ENCODE data around the gene STXBP5.

Gene STXBP5

DNA sequence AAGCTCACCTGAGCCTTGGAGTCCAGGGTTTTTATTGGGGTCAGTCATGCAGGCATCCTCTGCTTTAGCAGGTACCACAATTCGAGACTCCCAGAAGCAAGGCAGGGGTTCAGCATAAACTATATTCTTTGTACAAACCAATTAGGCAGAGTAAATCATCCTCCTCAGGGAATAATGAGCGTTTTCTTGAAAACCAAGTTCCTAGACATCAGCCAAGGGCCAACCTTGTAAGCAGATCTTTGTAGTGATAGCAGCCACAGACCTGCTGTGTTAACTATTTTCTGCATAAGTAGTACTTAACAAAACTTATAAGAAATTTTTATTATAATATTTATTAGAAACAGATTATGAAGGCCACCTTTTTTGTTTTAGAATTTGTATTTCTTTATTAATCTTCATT, 74.7 kb downstream of the STXBP5 start:
- TF ChIP-seq CTCF (IDR thresholded peaks at IDR 0.05; ENCODE audit: low read depth, low read length): no peak
- no peak for DNase-seq (ENCODE audit: extremely low read depth, low read depth)

- DNase-seq (ENCODE audit: extremely low read depth, low read depth): no peak
- no peak for TF ChIP-seq CTCF (IDR thresholded peaks at IDR 0.05; ENCODE audit: low read depth, low read length)
These were observed 75.2 kb downstream of the STXBP5 start for GRCh38 chr6:147279427-147279826.

DNA sequence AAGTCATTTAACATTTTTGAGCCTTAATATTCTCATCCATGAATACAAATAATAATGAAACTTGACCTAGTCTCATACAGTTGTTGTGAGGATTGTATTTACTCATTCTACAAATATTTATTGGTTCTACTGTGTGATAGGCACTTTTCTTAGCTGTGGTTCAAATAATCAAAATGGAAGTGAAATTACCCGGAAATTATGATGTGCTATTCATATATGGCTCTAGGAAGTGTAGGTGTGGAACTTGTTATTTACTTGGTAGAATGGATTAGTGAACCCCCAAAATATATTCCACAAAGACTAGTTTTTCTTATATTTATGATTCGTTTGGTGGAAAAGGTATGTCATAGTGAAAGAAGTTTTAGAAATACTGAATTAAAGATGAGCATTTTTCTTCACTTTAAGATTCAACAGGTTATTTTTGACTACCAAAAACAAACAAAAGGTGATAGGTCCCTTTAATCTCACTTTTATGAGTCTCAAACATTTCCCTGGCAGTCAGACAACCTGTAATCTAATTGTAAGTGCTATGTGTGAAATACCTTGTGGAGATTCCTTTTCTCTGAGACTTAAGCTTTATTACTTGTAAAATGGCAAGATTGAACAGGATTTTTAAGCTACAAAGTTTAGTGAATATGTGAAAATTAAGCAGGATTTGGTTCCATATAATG, 77.8 kb downstream of the STXBP5 start:
- no peak for TF ChIP-seq CTCF (IDR thresholded peaks at IDR 0.05; ENCODE audit: low read depth, low read length)

DNA sequence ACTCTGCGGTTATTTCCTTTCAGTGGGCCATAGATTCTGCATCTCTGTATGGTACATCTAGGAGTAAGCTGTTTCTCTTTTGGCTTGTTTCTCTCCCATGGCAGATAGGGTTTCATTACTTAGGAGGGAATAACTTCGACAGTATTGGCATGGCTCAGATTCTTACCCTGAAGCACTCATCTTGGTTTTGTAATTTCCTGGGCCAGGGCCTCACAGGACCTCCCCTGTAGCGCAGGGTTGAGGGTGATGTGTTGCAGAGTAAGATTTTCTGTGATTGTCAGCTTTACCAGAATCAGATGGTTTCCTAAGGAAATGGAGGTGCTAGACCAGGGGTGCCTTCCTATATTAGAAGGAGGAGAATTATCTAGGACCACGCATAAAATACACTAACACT, 78.3 kb downstream of the STXBP5 start:
- no peak for DNase-seq (ENCODE audit: extremely low read depth, low read depth)
- no peak for TF ChIP-seq CTCF (IDR thresholded peaks at IDR 0.05; ENCODE audit: low read depth, low read length)

More for the DNA sequence above, 77.8 kb downstream of the STXBP5 start:
- DNase-seq (ENCODE audit: extremely low read depth, low read depth): no peak

- no peak for DNase-seq (ENCODE audit: extremely low read depth, low read depth)
- no peak for TF ChIP-seq CTCF (IDR thresholded peaks at IDR 0.05; ENCODE audit: low read depth, low read length)
These were observed 79.2 kb downstream of the STXBP5 start for GRCh38 chr6:147283460-147283859.

- no peak for DNase-seq (ENCODE audit: extremely low read depth, low read depth)
- TF ChIP-seq CTCF (IDR thresholded peaks at IDR 0.05; ENCODE audit: low read depth, low read length): peak; percentile 43
These were observed 81.1 kb downstream of the STXBP5 start for GRCh38 chr6:147285087-147285855.

GRCh38 chr6:147287869-147288271, 83.7 kb downstream of the STXBP5 start:
- no peak for DNase-seq (ENCODE audit: extremely low read depth, low read depth)
- TF ChIP-seq CTCF (IDR thresholded peaks at IDR 0.05; ENCODE audit: low read depth, low read length): no peak

Measured in AG09319 (cell line).